HepG2 (cell line): ENCODE data around the gene DLST. TPM values are rescaled to one million over a fixed set of nuclear protein-coding genes. Genes with fewer than 3 reads are reported as not detected.
A peak's percentile ranks its signal among the peaks of the same experiment; 100 is the strongest.

ENCODE experiments used
- ATAC-seq: fragments of 200-7000 bp; cut with Tn5 transposase; 3 replicates; pipeline ENCODE4 v1.9.1; 2020; ENCODE audit warnings: mild to moderate bottlenecking, moderate library complexity
- BruUV-seq: library from RNA; stranded (reverse); fragments of 400-500 nt; replicated peaks from 2 replicates; lab custom pipeline; 2021; lab: Mats Ljungman, UMichigan
- CTCF ChIA-PET: fragments of 300-600 bp; formaldehyde crosslinking; extraction: SDS; loops from one replicate; lab custom pipeline; 2021; ENCODE audit warnings: low total read pairs, inconsistent platforms, low intra/inter-chr PET ratio; lab: Yijun Ruan, JAX
- POLR2A ChIA-PET: fragments of 350-600 bp; sonication (Branson Sonifier 250); formaldehyde crosslinking; loops from one replicate; lab custom pipeline; 2020; ENCODE audit warnings: antibody characterized with exemption, inconsistent platforms; lab: Yijun Ruan, JAX
- DNase-seq: peaks from one replicate; pipeline ENCODE4 v3.0.0-alpha.2; 2015; ENCODE audit warnings: low spot score
- FAIRE-seq: peaks from 3 replicates; lab custom pipeline; 2011; peaks lifted over from hg19 to GRCh38; lab: Jason Lieb, UNC
- H2AFZ ChIP-seq: one replicate; pipeline ENCODE4 v1.6.1; 2011; ENCODE audit warnings: low read length, inconsistent platforms
- H3K27ac ChIP-seq: fragments of 300-600 bp; 3 replicates; pipeline ENCODE4 v1.8.0; 2011; ENCODE audit warnings: mixed run types, mild to moderate bottlenecking, mixed read lengths, low read length, inconsistent platforms; ENCODE audit not compliant: insufficient read depth; ENCODE audit errors: extremely low read length
- H3K27me3 ChIP-seq, 2 experiments: fragments of 200-600 bp in 1 of 2; 2 replicates in 1 of 2; 3 replicates in 1 of 2; pipeline versions ENCODE4 v1.6.0 to v1.8.0; 2011; ENCODE audit warnings: low read length in 2 of 2, mild to moderate bottlenecking in 2 of 2, moderate library complexity in 2 of 2, inconsistent platforms in 1 of 2; ENCODE audit not compliant: insufficient read depth in 2 of 2, control insufficient read depth in 1 of 2
- H3K36me3 ChIP-seq, 2 experiments: fragments of 200-600 bp in 1 of 2; replicated peaks in 1 of 2; 2 replicates in 1 of 2; 3 replicates in 1 of 2; pipeline versions ENCODE4 v1.5.1 to v1.8.0; 2011; ENCODE audit warnings: low read length in 2 of 2, inconsistent platforms in 1 of 2; ENCODE audit not compliant: insufficient read depth in 2 of 2, control insufficient read depth in 1 of 2
- H3K4me1 ChIP-seq: 2 replicates; pipeline ENCODE4 v1.5.1; 2012; ENCODE audit warnings: low read length, inconsistent platforms; ENCODE audit not compliant: insufficient read depth
- H3K4me2 ChIP-seq: 2 replicates; pipeline ENCODE4 v1.6.0; 2011; ENCODE audit warnings: low read depth, low read length, inconsistent platforms
- H3K4me3 ChIP-seq, 3 experiments: fragments of 200-600 bp in 1 of 3; sonication (generic), shearing (Covaris generic) in 1 of 3; replicated peaks in 1 of 3; 2 replicates each; pipeline ENCODE4 v1.5.1; 2011 to 2016; ENCODE audit warnings: low read length in 3 of 3, inconsistent platforms in 2 of 3, low read depth in 2 of 3, mild to moderate bottlenecking in 2 of 3, control low read depth in 1 of 3, mixed read lengths in 1 of 3; ENCODE audit not compliant: insufficient read depth in 1 of 3
- H3K79me2 ChIP-seq: one replicate; pipeline ENCODE4 v1.6.1; 2011; ENCODE audit warnings: low read length, inconsistent platforms; ENCODE audit not compliant: insufficient read depth
- H3K9ac ChIP-seq: 2 replicates; pipeline ENCODE4 v1.6.0; 2011; ENCODE audit warnings: mild to moderate bottlenecking, low read depth, low read length, inconsistent platforms; ENCODE audit not compliant: insufficient read depth
- H3K9me3 ChIP-seq: 2 replicates; pipeline ENCODE4 v1.5.1; 2012; ENCODE audit warnings: mild to moderate bottlenecking, low read length
- H4K20me1 ChIP-seq: 2 replicates; pipeline ENCODE4 v1.6.0; 2011; ENCODE audit warnings: inconsistent platforms, mild to moderate bottlenecking, low read length, moderate library complexity; ENCODE audit not compliant: insufficient read depth
- CC2D1A ChIP-seq: sonication (generic); formaldehyde crosslinking; IDR thresholded peaks from 2 replicates; pipeline ENCODE4 v1.8.1; 2023; ENCODE audit warnings: mild to moderate bottlenecking, missing genetic modification reagents
- MYNN ChIP-seq: sonication (generic); formaldehyde crosslinking; IDR thresholded peaks from 2 replicates; pipeline ENCODE4 v1.4.0; 2020; ENCODE audit warnings: mild to moderate bottlenecking, low read depth, missing genetic modification reagents
- POLR2A ChIP-seq, 2 experiments: IDR thresholded peaks; 2 replicates each; pipeline ENCODE4 v1.6.1; 2011; ENCODE audit warnings: low read depth in 2 of 2, low read length in 2 of 2, mild to moderate bottlenecking in 1 of 2, moderate library complexity in 1 of 2; ENCODE audit not compliant: insufficient read depth in 1 of 2
- RAD21 ChIP-seq: fragments of 450-650 bp; formaldehyde crosslinking; IDR thresholded peaks from 2 replicates; pipeline ENCODE4 v1.5.0; 2020; ENCODE audit warnings: mild to moderate bottlenecking
- SALL1 ChIP-seq: sonication (generic); formaldehyde crosslinking; IDR thresholded peaks from 2 replicates; pipeline ENCODE4 v1.8.0; 2022; ENCODE audit warnings: mild to moderate bottlenecking, missing genetic modification reagents
- SMC3 ChIP-seq: IDR thresholded peaks from 2 replicates; pipeline ENCODE4 v1.6.1; 2011; ENCODE audit warnings: low read length, improper control_type of control experiment
- TARDBP ChIP-seq: sonication (generic); formaldehyde crosslinking; IDR thresholded peaks from 2 replicates; pipeline ENCODE4 v1.8.0; 2022; ENCODE audit warnings: mild to moderate bottlenecking, missing genetic modification reagents
- ZNF564 ChIP-seq: sonication (generic); formaldehyde crosslinking; IDR thresholded peaks from 2 replicates; pipeline ENCODE4 v1.8.1; 2023; ENCODE audit warnings: mild to moderate bottlenecking, missing genetic modification reagents
- ZNF619 ChIP-seq: sonication (generic); formaldehyde crosslinking; IDR thresholded peaks from 2 replicates; pipeline ENCODE4 v1.4.0; 2020; ENCODE audit warnings: mild to moderate bottlenecking, missing genetic modification reagents
- ZNF7 ChIP-seq: IDR thresholded peaks from 2 replicates; pipeline ENCODE4 v1.6.1; 2016; ENCODE audit warnings: missing biosample characterization, missing genetic modification reagents
- WGBS: methylation state at CpG from one replicate; pipeline ENCODE4 v1.1.6; 2017; ENCODE audit warnings: low lambda C conversion rate; 5-methylcytosine and 5-hydroxymethylcytosine counted together
- in situ Hi-C: cut with HindIII; loops from 2 replicates; pipeline ENCODE4 v1.10.0; 2017; ENCODE audit warnings: low pct_unique_long_range_greater_than_20kb; ENCODE audit not compliant: extremely low pct_ligation_motif_present
- intact Hi-C: fragments of 100-400 bp; cut with micrococcal nuclease; formaldehyde crosslinking; loops from one replicate; pipeline ENCODE4 v1.10.0; 2022; ENCODE audit not compliant: unreplicated experiment
- polyA plus RNA-seq, 8 experiments: library from polyadenylated mRNA; depleted of rRNA in 3 of 8; stranded (reverse) in 7 of 8; unstranded in 1 of 8; fragments of >200 nt; fragmentation: Illumina TruSeq in 4 of 8; extraction: Trizol in 4 of 8; gene quantifications; 2 replicates each; pipeline versions ENCODE4 v1.2.1 to v1.2.3, GENCODE V29; 2011 to 2016; ENCODE audit warnings: low read depth in 4 of 8, missing spikeins in 1 of 8, mixed read lengths in 1 of 8; ENCODE audit not compliant: insufficient read depth in 1 of 8
- total RNA-seq, 5 experiments: library from RNA; depleted of rRNA; stranded (reverse); fragments of >200 nt; fragmentation: Illumina TruSeq; extraction: Trizol; gene quantifications; 2 replicates each; pipeline ENCODE4 v1.2.3, GENCODE V29; 2016; ENCODE audit warnings: low read depth in 1 of 5
- TF ChIP-seq, protein P1 (sequence below): sonication (generic); formaldehyde crosslinking; IDR thresholded peaks from 2 replicates; pipeline ENCODE4 v1.9.0; 2022; ENCODE audit warnings: missing genetic modification reagents, mild to moderate bottlenecking, borderline replicate concordance
- TF ChIP-seq, protein P2 (sequence below): sonication (generic); formaldehyde crosslinking; IDR thresholded peaks from 2 replicates; pipeline ENCODE4 v1.5.0; 2020; ENCODE audit warnings: mild to moderate bottlenecking, missing genetic modification reagents
- TF ChIP-seq, protein P3 (sequence below): sonication (generic); formaldehyde crosslinking; IDR thresholded peaks from 2 replicates; pipeline ENCODE4 v1.5.1; 2020; ENCODE audit warnings: mild to moderate bottlenecking, missing genetic modification reagents, moderate library complexity

DLST gene
- total and polyA plus RNA-seq, 2 of the 13 experiments (the other 11 are each of a cell fraction or from before 2014, with no cell fraction given): 56.5 to 94.3 TPM

GRCh38 chr14:74913986-74914573, 32.4 kb downstream of the DLST start:
- DNase-seq: peak; percentile 62
- H3K9ac ChIP-seq: no peak overlapping the region
- ChIA-PET POLR2A (no interaction called here), CTCF (interaction anchor here (1.0 to 4.1 kb wide), 3 partner anchors 32 to 174 kb away, joined by 3 to 44 read pairs (median 8); no protein-coding TSS in a partner anchor)
- no peak overlapping the region for H2AFZ ChIP-seq
- H3K4me2 ChIP-seq: no peak overlapping the region
- ATAC-seq: peak; percentile 87
- no peak overlapping the region for H3K4me3 ChIP-seq
- no peaks in the 10 kb centered on the region for H3K36me3 ChIP-seq
- H4K20me1 ChIP-seq: no peaks in the 10 kb centered on the region
- no peak overlapping the region for H3K27ac ChIP-seq
- H3K27me3 ChIP-seq: no peaks in the 10 kb centered on the region
- no peaks in the 10 kb centered on the region for H3K79me2 ChIP-seq
- FAIRE-seq: peak; percentile 88
- WGBS: 49% methylated on average over 6 of the region's 6 CpGs
- intact Hi-C loops (loop anchor here (1.0 kb wide), 2 partner anchors 108 to 174 kb away; no protein-coding TSS in a partner anchor), in situ Hi-C loops (loop anchor here (5.0 kb wide), 1 partner anchor 178 kb away; no protein-coding TSS in a partner anchor)
- H3K4me1 ChIP-seq: peaks cover 11% of the 10 kb centered on the region; the same call in 1 of the 2 replicates
- no peaks in the 10 kb centered on the region for H3K9me3 ChIP-seq
- no TSS peak for BruUV-seq
- TF ChIP-seq MYNN (CRISPR knock-in tag) (no peak), ZNF564 (CRISPR knock-in tag) (no peak), SMC3 (peak; percentile 93), RAD21 (CRISPR knock-in tag) (peak; percentile 85), CC2D1A (CRISPR knock-in tag) (0 out of 2 replicates have a peak, but pooled peaks have one; percentile 55), TARDBP (CRISPR knock-in tag) (peak; percentile 47; the same call in 1 of the 2 replicates), ZNF7 (CRISPR knock-in tag) (no peak), POLR2A (IDR thresholded peaks at IDR 0.05; ENCODE audit: insufficient read depth in 1 of 2, low read depth in 2 of 2, low read length in 2 of 2) (no peak), SALL1 (CRISPR knock-in tag) (0 out of 2 replicates have a peak, but pooled peaks have one; percentile 21), ZNF619 (CRISPR knock-in tag) (0 out of 2 replicates have a peak, but pooled peaks have one; percentile 57)
- TF ChIP-seq, protein P1, sequence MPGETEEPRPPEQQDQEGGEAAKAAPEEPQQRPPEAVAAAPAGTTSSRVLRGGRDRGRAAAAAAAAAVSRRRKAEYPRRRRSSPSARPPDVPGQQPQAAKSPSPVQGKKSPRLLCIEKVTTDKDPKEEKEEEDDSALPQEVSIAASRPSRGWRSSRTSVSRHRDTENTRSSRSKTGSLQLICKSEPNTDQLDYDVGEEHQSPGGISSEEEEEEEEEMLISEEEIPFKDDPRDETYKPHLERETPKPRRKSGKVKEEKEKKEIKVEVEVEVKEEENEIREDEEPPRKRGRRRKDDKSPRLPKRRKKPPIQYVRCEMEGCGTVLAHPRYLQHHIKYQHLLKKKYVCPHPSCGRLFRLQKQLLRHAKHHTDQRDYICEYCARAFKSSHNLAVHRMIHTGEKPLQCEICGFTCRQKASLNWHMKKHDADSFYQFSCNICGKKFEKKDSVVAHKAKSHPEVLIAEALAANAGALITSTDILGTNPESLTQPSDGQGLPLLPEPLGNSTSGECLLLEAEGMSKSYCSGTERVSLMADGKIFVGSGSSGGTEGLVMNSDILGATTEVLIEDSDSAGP (CRISPR knock-in tag): no peak
- TF ChIP-seq, protein P2, sequence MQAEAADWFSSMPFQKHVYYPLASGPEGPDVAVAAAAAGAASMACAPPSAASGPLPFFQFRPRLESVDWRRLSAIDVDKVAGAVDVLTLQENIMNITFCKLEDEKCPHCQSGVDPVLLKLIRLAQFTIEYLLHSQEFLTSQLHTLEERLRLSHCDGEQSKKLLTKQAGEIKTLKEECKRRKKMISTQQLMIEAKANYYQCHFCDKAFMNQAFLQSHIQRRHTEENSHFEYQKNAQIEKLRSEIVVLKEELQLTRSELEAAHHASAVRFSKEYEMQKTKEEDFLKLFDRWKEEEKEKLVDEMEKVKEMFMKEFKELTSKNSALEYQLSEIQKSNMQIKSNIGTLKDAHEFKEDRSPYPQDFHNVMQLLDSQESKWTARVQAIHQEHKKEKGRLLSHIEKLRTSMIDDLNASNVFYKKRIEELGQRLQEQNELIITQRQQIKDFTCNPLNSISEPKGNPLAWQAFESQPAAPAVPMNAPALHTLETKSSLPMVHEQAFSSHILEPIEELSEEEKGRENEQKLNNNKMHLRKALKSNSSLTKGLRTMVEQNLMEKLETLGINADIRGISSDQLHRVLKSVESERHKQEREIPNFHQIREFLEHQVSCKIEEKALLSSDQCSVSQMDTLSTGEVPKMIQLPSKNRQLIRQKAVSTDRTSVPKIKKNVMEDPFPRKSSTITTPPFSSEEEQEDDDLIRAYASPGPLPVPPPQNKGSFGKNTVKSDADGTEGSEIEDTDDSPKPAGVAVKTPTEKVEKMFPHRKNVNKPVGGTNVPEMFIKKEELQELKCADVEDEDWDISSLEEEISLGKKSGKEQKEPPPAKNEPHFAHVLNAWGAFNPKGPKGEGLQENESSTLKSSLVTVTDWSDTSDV (CRISPR knock-in tag): no peak
- TF ChIP-seq, protein P3, sequence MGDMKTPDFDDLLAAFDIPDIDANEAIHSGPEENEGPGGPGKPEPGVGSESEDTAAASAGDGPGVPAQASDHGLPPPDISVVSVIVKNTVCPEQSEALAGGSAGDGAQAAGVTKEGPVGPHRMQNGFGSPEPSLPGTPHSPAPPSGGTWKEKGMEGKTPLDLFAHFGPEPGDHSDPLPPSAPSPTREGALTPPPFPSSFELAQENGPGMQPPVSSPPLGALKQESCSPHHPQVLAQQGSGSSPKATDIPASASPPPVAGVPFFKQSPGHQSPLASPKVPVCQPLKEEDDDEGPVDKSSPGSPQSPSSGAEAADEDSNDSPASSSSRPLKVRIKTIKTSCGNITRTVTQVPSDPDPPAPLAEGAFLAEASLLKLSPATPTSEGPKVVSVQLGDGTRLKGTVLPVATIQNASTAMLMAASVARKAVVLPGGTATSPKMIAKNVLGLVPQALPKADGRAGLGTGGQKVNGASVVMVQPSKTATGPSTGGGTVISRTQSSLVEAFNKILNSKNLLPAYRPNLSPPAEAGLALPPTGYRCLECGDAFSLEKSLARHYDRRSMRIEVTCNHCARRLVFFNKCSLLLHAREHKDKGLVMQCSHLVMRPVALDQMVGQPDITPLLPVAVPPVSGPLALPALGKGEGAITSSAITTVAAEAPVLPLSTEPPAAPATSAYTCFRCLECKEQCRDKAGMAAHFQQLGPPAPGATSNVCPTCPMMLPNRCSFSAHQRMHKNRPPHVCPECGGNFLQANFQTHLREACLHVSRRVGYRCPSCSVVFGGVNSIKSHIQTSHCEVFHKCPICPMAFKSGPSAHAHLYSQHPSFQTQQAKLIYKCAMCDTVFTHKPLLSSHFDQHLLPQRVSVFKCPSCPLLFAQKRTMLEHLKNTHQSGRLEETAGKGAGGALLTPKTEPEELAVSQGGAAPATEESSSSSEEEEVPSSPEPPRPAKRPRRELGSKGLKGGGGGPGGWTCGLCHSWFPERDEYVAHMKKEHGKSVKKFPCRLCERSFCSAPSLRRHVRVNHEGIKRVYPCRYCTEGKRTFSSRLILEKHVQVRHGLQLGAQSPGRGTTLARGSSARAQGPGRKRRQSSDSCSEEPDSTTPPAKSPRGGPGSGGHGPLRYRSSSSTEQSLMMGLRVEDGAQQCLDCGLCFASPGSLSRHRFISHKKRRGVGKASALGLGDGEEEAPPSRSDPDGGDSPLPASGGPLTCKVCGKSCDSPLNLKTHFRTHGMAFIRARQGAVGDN (CRISPR knock-in tag): peak; percentile 13; the same call in 1 of the 2 replicates
